ENCODE results near the gene KRT15. TPM values are rescaled to one million over a fixed set of nuclear protein-coding genes. Genes with fewer than 3 reads are reported as not detected.
A peak's percentile ranks its signal among the peaks of the same experiment; 100 is the strongest.

The KRT15 gene
- total and polyA plus RNA-seq, 2 of the 4 experiments (the other 2 are of a cell fraction): 2.9 to 5.3 TPM

GRCh38 chr17:41553176-41553575 is 34.5 kb upstream of the KRT15 start:
- no peak overlapping the region for H3K27ac ChIP-seq (ENCODE audit: insufficient read depth, low read length)
- H3K9ac ChIP-seq (ENCODE audit: low read depth, low read length): no peak overlapping the region
- no peak overlapping the region for H3K14ac ChIP-seq (replicated peaks; ENCODE audit: low read depth, low read length)
- H3K18ac ChIP-seq (ENCODE audit: low read depth, low read length): no peak overlapping the region
- no peak overlapping the region for H3K4ac ChIP-seq (ENCODE audit: low read depth, low read length)
- no peak overlapping the region for H3K4me3 ChIP-seq (ENCODE audit: insufficient read depth, low read depth, low read length)
- in situ Hi-C loops (cut with MboI; ENCODE audit: low sequenced_read_pairs): loop anchor here (5.0 to 10.0 kb wide), 2 partner anchors 109 to 748 kb away; no protein-coding TSS in a partner anchor
- no peak overlapping the region for H2BK15ac ChIP-seq (ENCODE audit: low read depth, low read length)
- no peak overlapping the region for H2AFZ ChIP-seq (replicated peaks; ENCODE audit: low read length, poor library complexity)
- H2BK5ac ChIP-seq (ENCODE audit: low read depth, low read length, poor library complexity, severe bottlenecking): no peak overlapping the region
- H3K9me1 ChIP-seq (ENCODE audit: insufficient read depth, low read length): peaks cover 5% of the 10 kb centered on the region
- H3K36me3 ChIP-seq (ENCODE audit: control insufficient read depth, insufficient read depth, low read length): no peaks in the 10 kb centered on the region
- peaks cover 11% of the 10 kb centered on the region for H3K4me1 ChIP-seq (ENCODE audit: control insufficient read depth, insufficient read depth, low read length)
- intact Hi-C loops (cut with micrococcal nuclease): no loop called here
- peak overlapping the region; percentile 10; the same call in 1 of the 2 replicates for H2AK5ac ChIP-seq (ENCODE audit: low read depth, low read length)
- H4K91ac ChIP-seq (ENCODE audit: insufficient read depth, low read depth, low read length): no peak overlapping the region
- no peaks in the 10 kb centered on the region for H3K9me3 ChIP-seq (ENCODE audit: control insufficient read depth, insufficient read depth, low read length)
- no peak overlapping the region for H2BK120ac ChIP-seq (ENCODE audit: low read depth, low read length)
- peak; percentile 26 for DNase-seq
- no peak overlapping the region for H3K56ac ChIP-seq (ENCODE audit: extremely low read depth, insufficient read depth, low read length)
- no peak overlapping the region for H4K5ac ChIP-seq (ENCODE audit: low read depth, low read length)
- dilution Hi-C loops (cut with HindIII; ENCODE audit: low sequenced_read_pairs, unreplicated experiment): no loop called here
- no peak overlapping the region for H2BK20ac ChIP-seq (ENCODE audit: low read depth, low read length)
- ATAC-seq (ENCODE audit: low read depth): no peak
- H2AK9ac ChIP-seq (replicated peaks; ENCODE audit: low read depth, low read length, poor library complexity): no peak overlapping the region
- ChIA-PET CTCF (interaction anchor here (1.1 to 2.1 kb wide), 2 partner anchors 57 to 96 kb away, joined by 3 to 7 read pairs; no protein-coding TSS in a partner anchor), POLR2A (ENCODE audit: unreplicated experiment) (no interaction called here)
- no TSS peak for BruUV-seq (replicated peaks)
- no peaks in the 10 kb centered on the region for H4K20me1 ChIP-seq (ENCODE audit: insufficient read depth, low read length)
- peaks cover 29% of the 10 kb centered on the region for H3K27me3 ChIP-seq (ENCODE audit: control insufficient read depth, insufficient read depth, low read length)
- H3K23ac ChIP-seq (ENCODE audit: low read depth, low read length): no peak overlapping the region
- no peak overlapping the region for H4K8ac ChIP-seq (ENCODE audit: low read depth in 2 of 2, low read length in 2 of 2)
- TF ChIP-seq CEBPB (IDR thresholded peaks at IDR 0.05; ENCODE audit: low read depth, low read length) (no peak), CTCF (conservative IDR thresholded peaks at IDR 0.05; ENCODE audit: low read depth, low read length) (no peak), NFE2L2 (IDR thresholded peaks at IDR 0.05; ENCODE audit: low read depth, low read length) (no peak), FOS (IDR thresholded peaks at IDR 0.05; ENCODE audit: low read depth, low read length) (no peak), BHLHE40 (IDR thresholded peaks at IDR 0.05; ENCODE audit: low read depth, low read length) (no peak), RAD21 (IDR thresholded peaks at IDR 0.05; ENCODE audit: low read length) (no peak), MXI1 (IDR thresholded peaks at IDR 0.05; ENCODE audit: borderline replicate concordance, low read depth, low read length) (no peak)
- no peaks in the 10 kb centered on the region for H3K79me1 ChIP-seq (ENCODE audit: low read depth in 1 of 2, low read length in 2 of 2)
- no peak overlapping the region for H3K4me2 ChIP-seq (ENCODE audit: low read depth, low read length)
- 27% methylated on average over 2 of the region's 4 CpGs; no CpG with 5 or more reads in 1 of the 2 experiments for WGBS, 2 experiments (ENCODE audit: extremely low coverage in 2 of 2, insufficient read length in 1 of 2)
